Testis (tissue), 2 donors: ENCODE data around the gene N4BP2L2.

ENCODE experiments used
- POLR2A ChIP-seq: fragments of 450-650 bp; IDR thresholded peaks from one replicate; pipeline ENCODE4 v1.6.1; 2017; ENCODE audit warnings: antibody characterized with exemption, mild to moderate bottlenecking, moderate library complexity
- TF ChIP-seq, protein P1 (sequence below), 3 experiments: fragments of 450-650 bp in 2 of 3; fragments of 200-600 bp in 1 of 3; sonication (generic) in 1 of 3; IDR thresholded peaks; one replicate each; pipeline ENCODE4 v1.5.1; 2016 to 2019; ENCODE audit warnings: antibody characterized with exemption in 3 of 3, mild to moderate bottlenecking in 2 of 3, moderate library complexity in 1 of 3

DNA sequence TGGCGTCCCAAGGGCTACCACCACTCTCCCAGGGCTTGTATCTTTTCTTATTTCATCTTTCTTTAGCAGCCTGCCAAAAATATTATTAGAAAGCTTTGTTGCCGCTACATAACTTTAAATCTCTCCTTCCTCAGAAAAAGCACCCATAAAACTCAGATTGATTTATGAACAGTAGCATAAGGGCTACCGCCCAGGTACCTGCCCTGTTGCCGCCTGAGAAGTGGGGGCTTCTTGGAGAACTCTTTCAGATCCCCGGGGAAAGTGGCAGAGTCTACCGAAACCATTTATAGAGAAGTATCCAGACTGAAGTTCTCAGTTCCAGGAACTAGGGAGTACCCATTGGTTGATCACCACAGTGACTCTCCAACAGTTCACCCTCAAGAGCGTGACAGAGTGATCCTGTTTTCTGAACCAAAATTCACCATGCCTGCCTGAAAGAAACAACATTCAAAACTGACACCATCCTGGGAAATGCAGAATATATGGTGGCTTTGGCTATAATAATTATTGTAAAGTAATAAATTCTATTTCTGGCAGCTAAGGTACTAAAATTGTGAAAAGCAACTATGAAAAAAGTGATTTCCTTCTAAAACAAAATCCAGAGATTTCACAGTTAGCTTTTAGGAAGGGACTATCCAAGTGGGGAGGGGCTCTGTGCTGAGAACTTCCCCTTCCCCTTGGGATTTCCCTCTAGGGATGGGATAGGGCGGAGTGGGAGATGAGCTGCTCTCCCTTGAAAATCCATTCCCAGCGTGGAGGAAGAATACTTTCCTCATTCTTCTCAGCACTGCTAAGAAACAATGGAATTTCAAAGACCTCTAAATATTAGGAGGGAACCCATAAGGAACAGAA is 109.8 kb downstream of the N4BP2L2 start:
- no peak for TF ChIP-seq POLR2A
- TF ChIP-seq, protein P1, sequence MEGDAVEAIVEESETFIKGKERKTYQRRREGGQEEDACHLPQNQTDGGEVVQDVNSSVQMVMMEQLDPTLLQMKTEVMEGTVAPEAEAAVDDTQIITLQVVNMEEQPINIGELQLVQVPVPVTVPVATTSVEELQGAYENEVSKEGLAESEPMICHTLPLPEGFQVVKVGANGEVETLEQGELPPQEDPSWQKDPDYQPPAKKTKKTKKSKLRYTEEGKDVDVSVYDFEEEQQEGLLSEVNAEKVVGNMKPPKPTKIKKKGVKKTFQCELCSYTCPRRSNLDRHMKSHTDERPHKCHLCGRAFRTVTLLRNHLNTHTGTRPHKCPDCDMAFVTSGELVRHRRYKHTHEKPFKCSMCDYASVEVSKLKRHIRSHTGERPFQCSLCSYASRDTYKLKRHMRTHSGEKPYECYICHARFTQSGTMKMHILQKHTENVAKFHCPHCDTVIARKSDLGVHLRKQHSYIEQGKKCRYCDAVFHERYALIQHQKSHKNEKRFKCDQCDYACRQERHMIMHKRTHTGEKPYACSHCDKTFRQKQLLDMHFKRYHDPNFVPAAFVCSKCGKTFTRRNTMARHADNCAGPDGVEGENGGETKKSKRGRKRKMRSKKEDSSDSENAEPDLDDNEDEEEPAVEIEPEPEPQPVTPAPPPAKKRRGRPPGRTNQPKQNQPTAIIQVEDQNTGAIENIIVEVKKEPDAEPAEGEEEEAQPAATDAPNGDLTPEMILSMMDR (IDR thresholded peaks at IDR 0.05) = no peak
